ENCODE measurements around the gene MAD1L1. TPM values are rescaled to one million over a fixed set of nuclear protein-coding genes. Genes with fewer than 3 reads are reported as not detected.
A peak's percentile ranks its signal among the peaks of the same experiment; 100 is the strongest.
"Not testable (repeated sequence)": the region's sequence is repeated elsewhere in the genome, so short reads cannot be mapped to it uniquely, and the experiment has no call there.

MAD1L1 gene
- total RNA-seq, 1 donor from 2014 or later: 32.3 TPM

DNA sequence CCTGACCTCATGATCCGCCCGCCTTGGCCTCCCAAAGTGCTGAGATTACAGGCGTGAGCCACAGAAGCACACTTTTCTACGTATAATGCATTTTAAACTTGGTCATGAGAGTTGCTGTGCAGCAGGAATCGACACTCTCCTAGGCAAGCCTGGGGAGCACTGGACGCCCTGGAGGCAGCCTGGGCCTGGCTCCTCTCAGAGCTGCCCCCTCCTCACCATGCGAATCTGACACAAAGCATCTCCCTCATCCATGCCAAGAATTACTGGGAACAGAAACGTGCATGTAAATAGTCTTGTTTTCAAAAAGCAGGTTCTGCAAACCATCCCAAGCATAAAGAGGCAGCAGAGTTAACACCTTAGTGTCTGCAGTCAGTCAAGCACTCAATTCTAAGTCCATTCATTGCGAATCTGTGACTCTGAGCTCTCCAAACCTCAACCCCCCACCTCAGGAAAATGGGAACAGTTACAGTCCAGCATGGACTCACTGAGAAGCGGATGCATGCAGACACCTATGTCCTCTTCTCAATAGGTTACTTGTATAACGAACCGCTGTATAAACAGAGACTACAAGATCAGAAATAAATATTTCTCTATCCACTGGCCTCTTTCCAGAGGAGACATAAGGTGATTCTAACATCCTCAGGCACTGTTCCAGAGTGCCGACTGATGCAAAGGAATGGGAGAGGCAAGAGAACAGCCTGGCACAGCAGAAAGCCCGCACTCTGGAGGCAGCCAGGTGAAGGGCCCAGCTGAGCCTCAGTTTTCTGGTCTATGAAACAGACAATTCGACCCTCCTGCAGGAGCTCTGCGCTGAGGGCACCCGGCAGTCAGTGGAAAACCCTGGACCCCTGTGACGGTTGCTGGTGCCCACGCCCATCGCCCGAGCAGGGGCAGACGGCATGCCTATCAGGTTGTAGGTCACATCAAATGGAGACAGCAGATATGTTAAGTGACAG is 68.9 kb downstream of the MAD1L1 start:
- DNase-seq (ENCODE audit: low read depth) (no peak), FAIRE-seq (no peak)
- Histone ChIP-seq H3K79me2 (ENCODE audit: insufficient read depth, low read length) (no peaks in the 10 kb centered on the region), H3K9me3 (ENCODE audit: insufficient read depth, low read depth, low read length) (no peaks in the 10 kb centered on the region), H3K27me3 (ENCODE audit: insufficient read depth, low read length) (no peaks in the 10 kb centered on the region), H3K4me1 (ENCODE audit: insufficient read depth, low read length) (no peaks in the 10 kb centered on the region), H3K4me3 (ENCODE audit: insufficient read depth, low read depth, low read length) (no peak overlapping the region), H3K27ac (ENCODE audit: low read depth, low read length) (no peak overlapping the region), H3K36me3 (ENCODE audit: insufficient read depth, low read length) (no peaks in the 10 kb centered on the region), H4K20me1 (ENCODE audit: insufficient read depth, low read length) (peaks cover 48% of the 10 kb centered on the region), H2AFZ (ENCODE audit: low read depth, low read length) (no peak overlapping the region), H3K4me2 (ENCODE audit: low read length) (no peak overlapping the region), H3K9ac (ENCODE audit: low read length) (no peak overlapping the region)
- H3K4me1 Mint-ChIP-seq (ENCODE audit: low read depth, unreplicated experiment): peaks cover 1% of the 10 kb centered on the region
- H3K4me3 Mint-ChIP-seq (ENCODE audit: unreplicated experiment): no peak overlapping the region
- no peak overlapping the region for H3K27ac Mint-ChIP-seq (ENCODE audit: unreplicated experiment)
- peaks cover 2% of the 10 kb centered on the region for H3K36me3 Mint-ChIP-seq (ENCODE audit: low read depth, unreplicated experiment)
- TF ChIP-seq, protein P1, sequence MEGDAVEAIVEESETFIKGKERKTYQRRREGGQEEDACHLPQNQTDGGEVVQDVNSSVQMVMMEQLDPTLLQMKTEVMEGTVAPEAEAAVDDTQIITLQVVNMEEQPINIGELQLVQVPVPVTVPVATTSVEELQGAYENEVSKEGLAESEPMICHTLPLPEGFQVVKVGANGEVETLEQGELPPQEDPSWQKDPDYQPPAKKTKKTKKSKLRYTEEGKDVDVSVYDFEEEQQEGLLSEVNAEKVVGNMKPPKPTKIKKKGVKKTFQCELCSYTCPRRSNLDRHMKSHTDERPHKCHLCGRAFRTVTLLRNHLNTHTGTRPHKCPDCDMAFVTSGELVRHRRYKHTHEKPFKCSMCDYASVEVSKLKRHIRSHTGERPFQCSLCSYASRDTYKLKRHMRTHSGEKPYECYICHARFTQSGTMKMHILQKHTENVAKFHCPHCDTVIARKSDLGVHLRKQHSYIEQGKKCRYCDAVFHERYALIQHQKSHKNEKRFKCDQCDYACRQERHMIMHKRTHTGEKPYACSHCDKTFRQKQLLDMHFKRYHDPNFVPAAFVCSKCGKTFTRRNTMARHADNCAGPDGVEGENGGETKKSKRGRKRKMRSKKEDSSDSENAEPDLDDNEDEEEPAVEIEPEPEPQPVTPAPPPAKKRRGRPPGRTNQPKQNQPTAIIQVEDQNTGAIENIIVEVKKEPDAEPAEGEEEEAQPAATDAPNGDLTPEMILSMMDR (IDR thresholded peaks at IDR 0.05; ENCODE audit: insufficient read depth, low read depth, low read length): no peak
- no peak for TF ChIP-seq EZH2 (IDR thresholded peaks at IDR 0.05; ENCODE audit: insufficient read depth, low read length)
- no peaks in the 10 kb centered on the region for H3K9me3 Mint-ChIP-seq (ENCODE audit: unreplicated experiment)
- no peaks in the 10 kb centered on the region for H3K27me3 Mint-ChIP-seq (ENCODE audit: low read depth, unreplicated experiment)

DNA sequence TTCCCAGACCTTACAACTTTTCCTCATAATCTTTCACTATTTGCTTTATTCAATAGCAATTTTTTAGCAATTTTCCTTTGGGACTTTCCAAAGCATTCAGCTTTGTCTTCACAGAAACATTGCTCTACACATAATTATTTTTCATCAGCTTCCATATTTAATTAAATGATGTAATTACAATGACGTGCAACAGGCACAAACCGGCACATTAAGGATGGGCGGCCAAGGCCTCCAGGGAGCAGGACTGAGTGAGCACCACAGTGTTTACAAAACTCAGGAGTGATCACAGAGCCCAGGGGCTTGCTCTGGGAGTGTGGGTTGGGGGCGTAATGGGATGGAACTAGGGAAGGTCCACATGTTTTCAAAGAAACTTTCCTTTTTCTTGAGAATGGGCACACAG is 69.8 kb downstream of the MAD1L1 start:
- H2AFZ ChIP-seq (ENCODE audit: low read depth, low read length): no peak overlapping the region
- no peak overlapping the region for H3K27ac Mint-ChIP-seq (ENCODE audit: unreplicated experiment)
- DNase-seq (ENCODE audit: low read depth) (no peak), FAIRE-seq (no peak)
- H3K27me3 ChIP-seq (ENCODE audit: insufficient read depth, low read length): no peaks in the 10 kb centered on the region
- peaks cover 7% of the 10 kb centered on the region for H3K4me1 ChIP-seq (ENCODE audit: insufficient read depth, low read length)
- no peaks in the 10 kb centered on the region for H3K27me3 Mint-ChIP-seq (ENCODE audit: low read depth, unreplicated experiment)
- H3K27ac ChIP-seq (ENCODE audit: low read depth, low read length): no peak overlapping the region
- H3K9me3 ChIP-seq (ENCODE audit: insufficient read depth, low read depth, low read length): no peaks in the 10 kb centered on the region
- H3K4me1 Mint-ChIP-seq (ENCODE audit: low read depth, unreplicated experiment): peaks cover 1% of the 10 kb centered on the region
- no peak overlapping the region for H3K4me2 ChIP-seq (ENCODE audit: low read length)
- no peak overlapping the region for H3K4me3 Mint-ChIP-seq (ENCODE audit: unreplicated experiment)
- no peak overlapping the region for H3K4me3 ChIP-seq (ENCODE audit: insufficient read depth, low read depth, low read length)
- H4K20me1 ChIP-seq (ENCODE audit: insufficient read depth, low read length): peaks cover 57% of the 10 kb centered on the region
- H3K79me2 ChIP-seq (ENCODE audit: insufficient read depth, low read length): no peaks in the 10 kb centered on the region
- peaks cover 2% of the 10 kb centered on the region for H3K36me3 Mint-ChIP-seq (ENCODE audit: low read depth, unreplicated experiment)
- H3K9me3 Mint-ChIP-seq (ENCODE audit: unreplicated experiment): no peaks in the 10 kb centered on the region
- TF ChIP-seq, protein P1 (IDR thresholded peaks at IDR 0.05; ENCODE audit: insufficient read depth, low read depth, low read length): no peak
- TF ChIP-seq EZH2 (IDR thresholded peaks at IDR 0.05; ENCODE audit: insufficient read depth, low read length): no peak
- H3K9ac ChIP-seq (ENCODE audit: low read length): no peak overlapping the region
- H3K36me3 ChIP-seq (ENCODE audit: insufficient read depth, low read length): no peaks in the 10 kb centered on the region

DNA sequence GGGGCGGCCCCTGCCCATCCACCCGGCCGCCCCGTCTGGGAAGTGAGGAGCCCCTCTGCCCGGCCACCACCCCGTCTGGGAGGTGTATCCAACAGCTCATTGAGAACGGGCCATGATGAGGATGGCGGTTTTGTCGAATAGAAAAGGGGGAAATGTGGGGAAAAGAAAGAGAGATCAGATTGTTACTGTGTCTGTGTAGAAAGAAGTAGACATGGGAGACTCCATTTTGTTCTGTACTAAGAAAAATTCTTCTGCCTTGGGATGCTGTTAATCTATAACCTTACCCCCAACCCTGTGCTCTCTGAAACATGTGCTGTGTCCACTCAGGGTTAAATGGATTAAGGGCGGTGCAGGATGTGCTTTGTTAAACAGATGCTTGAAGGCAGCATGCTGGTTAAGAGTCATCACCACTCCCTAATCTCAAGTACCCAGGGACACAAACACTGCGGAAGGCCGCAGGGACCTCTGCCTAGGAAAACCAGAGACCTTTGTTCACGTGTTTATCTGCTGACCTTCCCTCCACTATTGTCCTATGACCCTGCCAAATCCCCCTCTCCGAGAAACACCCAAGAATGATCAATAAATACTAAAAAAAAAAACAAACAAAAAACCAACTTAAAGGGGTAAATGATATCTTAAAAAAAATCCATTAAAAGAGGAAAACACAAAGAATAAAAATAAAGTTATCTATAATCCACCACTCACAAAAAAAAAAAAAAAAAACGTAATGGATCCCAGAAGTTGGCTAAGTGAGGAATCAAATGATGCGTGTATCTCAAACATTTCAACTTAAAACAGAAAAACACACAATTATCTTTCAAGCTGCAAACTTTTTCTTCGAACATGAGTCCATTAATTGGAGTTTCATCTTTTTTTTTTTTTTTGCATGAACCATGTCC is 70.5 kb downstream of the MAD1L1 start:
- not testable (repeated sequence) for H2AFZ ChIP-seq (ENCODE audit: low read depth, low read length); FAIRE-seq; H3K4me1 Mint-ChIP-seq (ENCODE audit: low read depth, unreplicated experiment); DNase-seq (ENCODE audit: low read depth); H3K27ac ChIP-seq (ENCODE audit: low read depth, low read length); H3K9ac ChIP-seq (ENCODE audit: low read length); H3K79me2 ChIP-seq (ENCODE audit: insufficient read depth, low read length); H3K4me2 ChIP-seq (ENCODE audit: low read length); H3K27me3 Mint-ChIP-seq (ENCODE audit: low read depth, unreplicated experiment); H3K36me3 Mint-ChIP-seq (ENCODE audit: low read depth, unreplicated experiment); H3K4me3 ChIP-seq (ENCODE audit: insufficient read depth, low read depth, low read length); H3K36me3 ChIP-seq (ENCODE audit: insufficient read depth, low read length); H3K9me3 ChIP-seq (ENCODE audit: insufficient read depth, low read depth, low read length); H3K27me3 ChIP-seq (ENCODE audit: insufficient read depth, low read length); H3K9me3 Mint-ChIP-seq (ENCODE audit: unreplicated experiment)
- peaks cover 14% of the 10 kb centered on the region for H3K4me1 ChIP-seq (ENCODE audit: insufficient read depth, low read length)
- Mint-ChIP-seq H3K4me3 (ENCODE audit: unreplicated experiment) (peak overlapping the region; percentile 66), H3K27ac (ENCODE audit: unreplicated experiment) (peak overlapping the region; percentile 75)
- peaks cover 64% of the 10 kb centered on the region for H4K20me1 ChIP-seq (ENCODE audit: insufficient read depth, low read length)
